ENCODE measurements around the gene DYNC1I1.

DNA sequence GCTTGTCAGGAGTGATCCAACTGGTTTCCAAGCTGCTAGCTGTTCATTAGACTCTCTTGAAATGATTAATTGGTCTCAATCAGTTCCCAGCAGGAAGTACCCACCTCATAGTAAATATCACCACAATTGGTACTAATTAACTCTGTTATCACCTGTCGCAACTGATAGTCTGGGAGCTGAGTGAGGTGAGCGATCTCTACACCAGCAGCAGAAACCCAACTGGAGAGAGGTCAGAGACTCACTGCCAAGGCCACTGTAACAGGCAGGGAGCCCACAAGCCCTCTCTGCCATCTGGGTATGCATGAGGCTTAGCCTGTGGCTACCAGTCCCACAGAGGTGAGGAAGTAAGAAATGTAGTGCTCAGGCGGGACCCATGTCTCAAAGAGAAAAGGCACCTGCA, 245.5 kb downstream of the DYNC1I1 start:
- TF ChIP-seq YY1 (IDR thresholded peaks at IDR 0.05; ENCODE audit: insufficient read depth, insufficient read length) (no peak), ZNF274 (IDR thresholded peaks at IDR 0.05; ENCODE audit: low read depth, low read length) (no peak), SUZ12 (IDR thresholded peaks at IDR 0.05; ENCODE audit: extremely low read depth, insufficient read depth, insufficient read length) (no peak)
